HepG2 (cell line): ENCODE data around the gene C2orf78. TPM values are rescaled to one million over a fixed set of nuclear protein-coding genes. Genes with fewer than 3 reads are reported as not detected.

Experiments used
- ATF1 ChIP-seq: IDR thresholded peaks from 2 replicates; pipeline ENCODE4 v1.6.1; 2016; ENCODE audit warnings: mild to moderate bottlenecking, control low read depth
- ATRX ChIP-seq: sonication (generic); formaldehyde crosslinking; IDR thresholded peaks from 2 replicates; pipeline ENCODE4 v1.4.0; 2020; ENCODE audit warnings: missing genetic modification reagents, borderline replicate concordance
- CBX5 ChIP-seq: sonication (generic); formaldehyde crosslinking; IDR thresholded peaks from 2 replicates; pipeline ENCODE4 v1.4.0; 2020; ENCODE audit warnings: missing genetic modification reagents, borderline replicate concordance
- CC2D1A ChIP-seq: sonication (generic); formaldehyde crosslinking; IDR thresholded peaks from 2 replicates; pipeline ENCODE4 v1.8.1; 2023; ENCODE audit warnings: mild to moderate bottlenecking, missing genetic modification reagents
- DNMT1 ChIP-seq: sonication (generic); formaldehyde crosslinking; IDR thresholded peaks from 2 replicates; pipeline ENCODE4 v1.5.1; 2020; ENCODE audit warnings: mild to moderate bottlenecking, missing genetic modification reagents
- ELF4 ChIP-seq: sonication (generic); formaldehyde crosslinking; IDR thresholded peaks from 2 replicates; pipeline ENCODE4 v1.5.0; 2020; ENCODE audit warnings: missing genetic modification reagents, mild to moderate bottlenecking, moderate library complexity, borderline replicate concordance
- KDM2A ChIP-seq: sonication (generic); formaldehyde crosslinking; IDR thresholded peaks from 2 replicates; pipeline ENCODE4 v1.4.0; 2020; ENCODE audit warnings: low read depth, missing genetic modification reagents, borderline replicate concordance
- KMT2B ChIP-seq: IDR thresholded peaks from 2 replicates; pipeline ENCODE4 v1.6.1; 2016; ENCODE audit warnings: missing genetic modification reagents, missing compliant biosample characterization
- MEF2D ChIP-seq: sonication (generic); formaldehyde crosslinking; IDR thresholded peaks from 2 replicates; pipeline ENCODE4 v1.5.1; 2020; ENCODE audit warnings: mild to moderate bottlenecking, missing genetic modification reagents
- SALL1 ChIP-seq: sonication (generic); formaldehyde crosslinking; IDR thresholded peaks from 2 replicates; pipeline ENCODE4 v1.8.0; 2022; ENCODE audit warnings: mild to moderate bottlenecking, missing genetic modification reagents
- TAF15 ChIP-seq: fragments of 200-400 bp; formaldehyde crosslinking; IDR thresholded peaks from one replicate; pipeline ENCODE4 v1.6.1; 2018; ENCODE audit warnings: mild to moderate bottlenecking, low read depth, low read length; ENCODE audit not compliant: poor library complexity, severe bottlenecking
- THRA ChIP-seq: sonication (generic); formaldehyde crosslinking; IDR thresholded peaks from 2 replicates; pipeline ENCODE4 v1.4.0; 2020; ENCODE audit warnings: missing genetic modification reagents, borderline replicate concordance
- TRIM24 ChIP-seq: sonication (generic); formaldehyde crosslinking; IDR thresholded peaks from 2 replicates; pipeline ENCODE4 v1.8.0; 2022; ENCODE audit warnings: mild to moderate bottlenecking, missing genetic modification reagents
- ZBTB49 ChIP-seq: sonication (generic); formaldehyde crosslinking; IDR thresholded peaks from 2 replicates; pipeline ENCODE4 v1.4.0; 2020; ENCODE audit warnings: missing genetic modification reagents, borderline replicate concordance
- ZFX ChIP-seq: sonication (generic); formaldehyde crosslinking; IDR thresholded peaks from 2 replicates; pipeline ENCODE4 v1.4.0; 2020; ENCODE audit warnings: mild to moderate bottlenecking, low read depth, missing genetic modification reagents, moderate library complexity
- ZMAT3 ChIP-seq: sonication (generic); formaldehyde crosslinking; conservative IDR thresholded peaks from 2 replicates; pipeline ENCODE4 v1.7.0; 2021; ENCODE audit warnings: missing genetic modification reagents
- ZNF124 ChIP-seq: sonication (generic); formaldehyde crosslinking; IDR thresholded peaks from 2 replicates; pipeline ENCODE4 v1.4.0; 2020; ENCODE audit warnings: missing genetic modification reagents
- ZNF138 ChIP-seq: sonication (generic); formaldehyde crosslinking; IDR thresholded peaks from 2 replicates; pipeline ENCODE4 v1.5.0; 2020; ENCODE audit warnings: mild to moderate bottlenecking, low read depth, missing genetic modification reagents
- ZNF224 ChIP-seq: sonication (generic); formaldehyde crosslinking; IDR thresholded peaks from 2 replicates; pipeline ENCODE4 v1.5.0; 2020; ENCODE audit warnings: mild to moderate bottlenecking, missing genetic modification reagents
- ZNF331 ChIP-seq: sonication (generic); formaldehyde crosslinking; IDR thresholded peaks from 2 replicates; pipeline ENCODE4 v1.4.0; 2020; ENCODE audit warnings: missing genetic modification reagents
- ZNF383 ChIP-seq: sonication (generic); formaldehyde crosslinking; IDR thresholded peaks from 2 replicates; pipeline ENCODE4 v1.4.0; 2020; ENCODE audit warnings: missing genetic modification reagents, mild to moderate bottlenecking, borderline replicate concordance
- ZNF547 ChIP-seq: sonication (generic); formaldehyde crosslinking; IDR thresholded peaks from 2 replicates; pipeline ENCODE4 v1.5.1; 2020; ENCODE audit warnings: mild to moderate bottlenecking, missing genetic modification reagents
- ZNF674 ChIP-seq: sonication (generic); formaldehyde crosslinking; IDR thresholded peaks from 2 replicates; pipeline ENCODE4 v1.5.0; 2020; ENCODE audit warnings: low read depth, mild to moderate bottlenecking, missing genetic modification reagents
- ZNF737 ChIP-seq: sonication (generic); formaldehyde crosslinking; IDR thresholded peaks from 2 replicates; pipeline ENCODE4 v1.5.0; 2020; ENCODE audit warnings: missing genetic modification reagents, mild to moderate bottlenecking, borderline replicate concordance
- ZNF781 ChIP-seq: sonication (generic); formaldehyde crosslinking; IDR thresholded peaks from 2 replicates; pipeline ENCODE4 v1.5.1; 2020; ENCODE audit warnings: borderline replicate concordance, mild to moderate bottlenecking, missing genetic modification reagents; ENCODE audit errors: not compliant biosample characterization
- polyA plus RNA-seq, 8 experiments: library from polyadenylated mRNA; depleted of rRNA in 3 of 8; stranded (reverse) in 7 of 8; unstranded in 1 of 8; fragments of >200 nt; fragmentation: Illumina TruSeq in 4 of 8; extraction: Trizol in 4 of 8; gene quantifications; 2 replicates each; pipeline versions ENCODE4 v1.2.1 to v1.2.3, GENCODE V29; 2011 to 2016; ENCODE audit warnings: low read depth in 4 of 8, missing spikeins in 1 of 8, mixed read lengths in 1 of 8; ENCODE audit not compliant: insufficient read depth in 1 of 8
- total RNA-seq, 5 experiments: library from RNA; depleted of rRNA; stranded (reverse); fragments of >200 nt; fragmentation: Illumina TruSeq; extraction: Trizol; gene quantifications; 2 replicates each; pipeline ENCODE4 v1.2.3, GENCODE V29; 2016; ENCODE audit warnings: low read depth in 1 of 5

C2orf78 gene
- total and polyA plus RNA-seq, 2 of the 13 experiments (the other 11 are each of a cell fraction or from before 2014, with no cell fraction given): not detected

GRCh38 chr2:73828818-73829570 lies 45.0 kb downstream of the C2orf78 start, which contains the start of gene STAMBP (continued):
- TF ChIP-seq CC2D1A (CRISPR knock-in tag) (no peak), ZNF224 (CRISPR knock-in tag) (no peak), SALL1 (CRISPR knock-in tag) (peak; percentile 77), THRA (CRISPR knock-in tag) (0 out of 2 replicates have a peak, but pooled peaks have one; percentile 23), ZNF383 (CRISPR knock-in tag) (no peak), ZNF781 (CRISPR knock-in tag) (peak; percentile 70), ZNF737 (CRISPR knock-in tag) (no peak), ATF1 (CRISPR knock-in tag) (peak; percentile 94), MEF2D (CRISPR knock-in tag) (peak; percentile 73), KMT2B (CRISPR knock-in tag) (peak; percentile 95), ELF4 (CRISPR knock-in tag) (peak; percentile 94), ATRX (CRISPR knock-in tag) (no peak), ZMAT3 (CRISPR knock-in tag) (no peak; the same call in none of the 2 replicates), ZNF331 (CRISPR knock-in tag) (peak; percentile 22; the same call in 1 of the 2 replicates), TAF15 (no peak), TRIM24 (CRISPR knock-in tag) (no peak), ZFX (CRISPR knock-in tag) (peak; percentile 94), ZBTB49 (no peak), KDM2A (CRISPR knock-in tag) (peak; percentile 86), ZNF138 (CRISPR knock-in tag) (peak; percentile 85; the same call in 1 of the 2 replicates), DNMT1 (CRISPR knock-in tag) (0 out of 2 replicates have a peak, but pooled peaks have one; percentile 74), ZNF547 (CRISPR knock-in tag) (no peak; the same call in 1 of the 2 replicates), ZNF124 (no peak), CBX5 (CRISPR knock-in tag) (0 out of 2 replicates have a peak, but pooled peaks have one; percentile 32), ZNF674 (0 out of 2 replicates have a peak, but pooled peaks have one; percentile 43)
